Trophoblast cell (in vitro differentiated cells and primary cell): ENCODE results near the gene BRF1.

Experiments used
- DNase-seq, 2 donors: peaks; one replicate each; pipeline ENCODE4 v3.0.0-alpha.2; 2016
- H2AFZ ChIP-seq: 2 replicates; pipeline ENCODE4 v1.6.1; 2013; ENCODE audit warnings: low read length, moderate library complexity, mild to moderate bottlenecking; ENCODE audit not compliant: insufficient read depth, poor library complexity
- H2AK5ac ChIP-seq: 2 replicates; pipeline ENCODE4 v1.6.1; 2013; ENCODE audit warnings: mild to moderate bottlenecking, low read length
- H2BK120ac ChIP-seq: 2 replicates; pipeline ENCODE4 v1.6.1; 2013; ENCODE audit warnings: low read length, mild to moderate bottlenecking, moderate library complexity; ENCODE audit not compliant: insufficient read depth, poor library complexity
- H2BK12ac ChIP-seq: 2 replicates; pipeline ENCODE4 v1.6.1; 2013; ENCODE audit warnings: mild to moderate bottlenecking, low read length, moderate library complexity
- H2BK5ac ChIP-seq: 2 replicates; pipeline ENCODE4 v1.6.1; 2013; ENCODE audit warnings: low read length, low read depth, moderate library complexity, mild to moderate bottlenecking; ENCODE audit not compliant: poor library complexity
- H3K14ac ChIP-seq: 2 replicates; pipeline ENCODE4 v1.6.1; 2013; ENCODE audit warnings: mild to moderate bottlenecking, low read length
- H3K18ac ChIP-seq: 2 replicates; pipeline ENCODE4 v1.6.1; 2013; ENCODE audit warnings: mild to moderate bottlenecking, low read length
- H3K23ac ChIP-seq: 2 replicates; pipeline ENCODE4 v1.6.1; 2013; ENCODE audit warnings: low read length
- H3K27ac ChIP-seq: 2 replicates; pipeline ENCODE4 v1.5.1; 2013; ENCODE audit warnings: low read depth, mild to moderate bottlenecking, inconsistent platforms, low read length, moderate library complexity
- H3K27me3 ChIP-seq: 2 replicates; pipeline ENCODE4 v1.6.1; 2013; ENCODE audit warnings: inconsistent platforms, mild to moderate bottlenecking, low read length, moderate library complexity; ENCODE audit not compliant: insufficient read depth
- H3K36me3 ChIP-seq, 2 experiments: 1 replicate in 1 of 2; 2 replicates in 1 of 2; pipeline ENCODE4 v1.6.1; 2013; ENCODE audit warnings: low read length in 2 of 2, mild to moderate bottlenecking in 2 of 2, moderate library complexity in 1 of 2; ENCODE audit not compliant: insufficient read depth in 2 of 2, control insufficient read depth in 1 of 2
- H3K4ac ChIP-seq: 2 replicates; pipeline ENCODE4 v1.6.1; 2013; ENCODE audit warnings: low read depth, mild to moderate bottlenecking, low read length, moderate library complexity
- H3K4me1 ChIP-seq, 2 experiments: 1 replicate in 1 of 2; 2 replicates in 1 of 2; pipeline ENCODE4 v1.6.1; 2013; ENCODE audit warnings: low read length in 2 of 2, mild to moderate bottlenecking in 2 of 2, moderate library complexity in 1 of 2; ENCODE audit not compliant: insufficient read depth in 2 of 2, control insufficient read depth in 1 of 2
- H3K4me2 ChIP-seq: 2 replicates; pipeline ENCODE4 v1.6.1; 2013; ENCODE audit warnings: inconsistent platforms, mild to moderate bottlenecking, low read length, moderate library complexity
- H3K4me3 ChIP-seq: 2 replicates; pipeline ENCODE4 v1.5.1; 2013; ENCODE audit warnings: mild to moderate bottlenecking, low read depth, low read length, inconsistent platforms
- H3K79me1 ChIP-seq: one replicate; pipeline ENCODE4 v1.6.1; 2013; ENCODE audit warnings: low read length
- H3K79me2 ChIP-seq: 2 replicates; pipeline ENCODE4 v1.6.1; 2013; ENCODE audit warnings: low read length, mild to moderate bottlenecking; ENCODE audit not compliant: control insufficient read depth, insufficient read depth, poor library complexity
- H3K9ac ChIP-seq: 2 replicates; pipeline ENCODE4 v1.6.1; 2013; ENCODE audit warnings: mild to moderate bottlenecking, low read length
- H3K9me3 ChIP-seq: 2 replicates; pipeline ENCODE4 v1.6.1; 2013; ENCODE audit warnings: low read depth, mild to moderate bottlenecking, control low read depth, inconsistent platforms, low read length; ENCODE audit not compliant: insufficient read depth
- H4K12ac ChIP-seq: 2 replicates; pipeline ENCODE4 v1.6.1; 2013; ENCODE audit warnings: low read depth, mild to moderate bottlenecking, low read length, moderate library complexity
- H4K8ac ChIP-seq: 2 replicates; pipeline ENCODE4 v1.6.1; 2013; ENCODE audit warnings: low read depth, mild to moderate bottlenecking, low read length, moderate library complexity
- H4K91ac ChIP-seq: one replicate; pipeline ENCODE4 v1.6.1; 2013; ENCODE audit warnings: low read depth, mild to moderate bottlenecking, low read length, moderate library complexity
- WGBS: extraction: QIAGEN DNeasy Blood & Tissue Kit; methylation state at CpG from one replicate; pipeline ENCODE4 v1.1.7; 2013; ENCODE audit warnings: missing lambda C conversion rate; ENCODE audit not compliant: insufficient read length, insufficient coverage; ENCODE audit errors: extremely low coverage; 5-methylcytosine and 5-hydroxymethylcytosine counted together

Gene BRF1

DNA sequence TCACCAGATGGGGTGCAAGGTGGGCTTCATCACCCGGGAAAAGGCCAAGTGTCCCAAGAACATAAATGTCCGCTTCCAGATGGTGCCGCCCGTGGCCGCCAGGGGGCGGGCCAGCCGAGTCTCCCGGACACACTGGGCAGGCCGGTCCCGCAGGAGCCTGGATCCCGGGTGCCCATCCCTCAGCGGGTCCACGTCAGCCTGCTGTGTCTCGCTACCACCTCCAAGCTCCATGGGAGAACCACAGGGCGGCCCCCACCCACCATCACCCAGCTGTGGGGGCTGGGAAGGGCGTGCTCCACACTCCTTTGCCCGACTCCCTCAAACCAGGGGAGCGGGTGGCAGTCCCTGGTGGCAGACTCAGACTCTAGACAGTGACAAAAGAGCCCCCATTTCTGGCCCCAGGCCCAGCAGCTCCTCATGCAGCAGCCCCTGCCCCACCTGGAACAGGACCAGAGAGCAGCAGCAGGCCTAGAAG, 97.7 kb downstream of the BRF1 start:
- Histone ChIP-seq H3K9ac (no peak overlapping the region), H4K12ac (no peak overlapping the region), H3K4ac (no peak overlapping the region), H2BK120ac (no peak overlapping the region), H3K4me3 (no peak overlapping the region), H3K18ac (no peak overlapping the region), H2AK5ac (no peak overlapping the region), H3K23ac (no peak overlapping the region), H3K14ac (no peak overlapping the region), H3K4me1 (peaks cover 1 to 2% of the 10 kb centered on the region in 2 experiments), H4K8ac (no peak overlapping the region), H3K36me3 (no peaks in the 10 kb centered on the region), H2BK5ac (no peak overlapping the region), H3K27ac (no peak overlapping the region), H3K4me2 (no peak overlapping the region), H2BK12ac (no peak overlapping the region), H3K79me2 (no peaks in the 10 kb centered on the region), H4K91ac (no peak overlapping the region), H3K79me1 (no peaks in the 10 kb centered on the region), H3K9me3 (peaks cover 2% of the 10 kb centered on the region), H2AFZ (no peak overlapping the region), H3K27me3 (peaks cover 3% of the 10 kb centered on the region)
- DNase-seq, result peak; percentile 79 to 90
- no CpG with 5 or more reads among the region's 18 CpGs for WGBS

DNA sequence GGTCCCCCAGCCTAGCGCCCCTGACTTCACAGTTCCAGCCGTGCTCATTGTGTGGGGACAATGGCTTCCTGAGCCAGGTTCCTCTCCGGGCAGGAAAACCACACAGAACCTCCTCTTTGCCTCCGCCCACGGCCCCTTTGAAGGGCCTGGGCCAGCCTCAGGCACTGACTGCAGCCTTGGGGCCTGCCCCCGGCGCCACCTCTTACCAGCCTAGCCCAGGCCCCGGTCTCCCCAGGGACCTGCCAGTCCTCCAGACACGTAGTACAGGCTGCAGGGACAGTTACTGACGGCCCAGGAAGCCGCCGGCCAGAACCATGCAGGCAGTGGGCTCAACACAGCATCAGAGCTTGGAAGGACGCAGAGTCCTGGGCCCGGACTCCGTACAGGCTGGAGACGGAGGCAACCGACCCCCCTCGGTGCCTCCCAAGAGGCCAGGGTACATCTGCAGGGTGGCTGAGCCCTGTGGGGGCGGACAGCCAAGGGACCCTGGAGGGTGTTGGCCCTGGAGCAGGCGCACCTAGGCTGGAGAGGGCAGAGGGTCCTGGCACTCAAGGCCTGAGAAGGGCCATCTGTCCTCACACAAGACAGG, 98.8 kb downstream of the BRF1 start:
- no peaks in the 10 kb centered on the region for H3K79me1 ChIP-seq
- no peaks in the 10 kb centered on the region for H3K79me2 ChIP-seq
- peak in 1 of 2 donors; percentile 29 for DNase-seq
- no peak overlapping the region for H2AFZ ChIP-seq
- H3K14ac ChIP-seq, result no peak overlapping the region
- no peak overlapping the region for H2BK120ac ChIP-seq
- no peak overlapping the region for H2BK5ac ChIP-seq
- no peak overlapping the region for H2BK12ac ChIP-seq
- H3K27me3 ChIP-seq, result peaks cover 6% of the 10 kb centered on the region
- no peak overlapping the region for H4K8ac ChIP-seq
- no peak overlapping the region for H3K18ac ChIP-seq
- no CpG with 5 or more reads among the region's 20 CpGs for WGBS
- peaks cover 4% of the 10 kb centered on the region for H3K9me3 ChIP-seq
- H3K4me1 ChIP-seq, result peaks cover 2 to 4% of the 10 kb centered on the region in 2 experiments
- no peak overlapping the region for H3K4me2 ChIP-seq
- no peak overlapping the region for H2AK5ac ChIP-seq
- H3K4ac ChIP-seq, result no peak overlapping the region
- H4K91ac ChIP-seq, result no peak overlapping the region
- H3K27ac ChIP-seq, result no peak overlapping the region
- no peak overlapping the region for H3K23ac ChIP-seq
- H3K36me3 ChIP-seq, result no peaks in the 10 kb centered on the region
- H3K4me3 ChIP-seq, result no peak overlapping the region
- no peak overlapping the region for H4K12ac ChIP-seq
- H3K9ac ChIP-seq, result no peak overlapping the region

DNA sequence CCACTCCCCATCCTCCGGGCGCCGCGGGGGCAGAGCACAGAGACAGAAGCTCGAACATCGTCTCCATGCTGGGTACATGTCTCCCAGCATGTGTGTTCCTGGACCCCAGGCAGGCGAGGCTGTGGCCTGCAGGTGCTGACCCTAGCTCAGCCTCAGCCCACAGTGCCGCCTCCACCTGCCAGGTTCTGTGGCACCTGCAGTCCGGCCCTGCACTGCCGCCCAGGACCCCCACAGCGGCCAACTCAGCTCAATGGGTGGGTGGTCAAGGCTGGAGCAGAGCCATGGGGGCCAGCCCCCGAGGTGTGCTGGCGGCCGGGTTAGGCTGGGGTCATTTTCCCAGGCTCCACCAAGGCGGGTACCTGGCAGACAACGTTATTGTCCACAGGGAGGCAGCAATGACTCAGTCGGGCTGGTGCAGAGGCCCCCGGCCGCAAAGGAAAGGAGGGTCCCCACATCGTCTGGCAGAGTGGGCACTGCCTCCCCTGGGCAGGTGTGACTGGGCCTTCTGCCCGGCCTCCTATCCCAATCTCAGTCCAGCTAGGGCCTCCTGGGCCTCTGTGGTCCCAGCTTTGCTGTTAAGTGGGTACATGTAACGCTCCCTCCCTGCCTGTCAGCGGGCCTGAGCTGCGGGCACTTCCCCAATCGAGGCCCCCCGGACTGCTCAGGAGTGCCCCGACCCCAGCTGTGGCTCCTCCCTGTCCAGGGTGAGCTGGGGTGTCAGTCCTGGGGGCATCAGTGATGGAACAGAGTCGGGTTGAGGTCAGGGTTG, 99.5 kb downstream of the BRF1 start:
- no peak overlapping the region for H2BK5ac ChIP-seq
- no peak overlapping the region for H2BK12ac ChIP-seq
- no peak overlapping the region for H2BK120ac ChIP-seq
- H3K36me3 ChIP-seq, result no peaks in the 10 kb centered on the region
- H3K4me3 ChIP-seq, result no peak overlapping the region
- no peak overlapping the region for H3K9ac ChIP-seq
- H4K12ac ChIP-seq, result no peak overlapping the region
- H3K27me3 ChIP-seq, result peaks cover 8% of the 10 kb centered on the region
- no peak overlapping the region for H3K4ac ChIP-seq
- no peak overlapping the region for H2AFZ ChIP-seq
- no peak overlapping the region for H4K8ac ChIP-seq
- peaks cover 4% of the 10 kb centered on the region for H3K9me3 ChIP-seq
- no CpG with 5 or more reads among the region's 28 CpGs for WGBS
- no peak overlapping the region for H4K91ac ChIP-seq
- H3K14ac ChIP-seq, result no peak overlapping the region
- no peak overlapping the region for H3K27ac ChIP-seq
- no peak for DNase-seq
- no peaks in the 10 kb centered on the region for H3K79me2 ChIP-seq
- no peak overlapping the region for H3K18ac ChIP-seq
- no peak overlapping the region for H3K23ac ChIP-seq
- H3K79me1 ChIP-seq, result no peaks in the 10 kb centered on the region
- H2AK5ac ChIP-seq, result no peak overlapping the region
- H3K4me1 ChIP-seq, result peaks cover 2 to 9% of the 10 kb centered on the region in 2 experiments
- H3K4me2 ChIP-seq, result no peak overlapping the region

DNA sequence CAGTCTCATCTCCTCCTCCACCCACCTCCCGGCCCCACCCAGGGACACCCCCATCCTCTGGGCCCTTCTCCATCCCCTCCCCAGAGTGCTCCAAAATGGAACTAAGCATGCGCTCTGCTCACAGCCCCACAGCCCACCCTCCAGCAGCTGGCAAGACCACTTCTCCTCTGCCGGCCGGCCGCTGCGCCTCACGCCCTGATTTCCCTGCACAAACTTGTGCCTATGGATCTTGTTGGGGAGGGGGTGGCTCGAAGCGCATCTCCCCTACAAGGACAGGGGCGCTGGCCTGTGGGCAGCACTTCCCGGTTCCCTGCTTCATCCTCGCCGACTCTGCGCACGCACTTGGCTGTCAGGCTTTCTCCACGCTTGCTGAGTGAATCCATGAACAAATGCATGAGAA, 100.2 kb downstream of the BRF1 start:
- H3K23ac ChIP-seq, result no peak overlapping the region
- no peak overlapping the region for H2AK5ac ChIP-seq
- no peaks in the 10 kb centered on the region for H3K79me2 ChIP-seq
- no peak overlapping the region for H4K8ac ChIP-seq
- peaks cover 12% of the 10 kb centered on the region for H3K27me3 ChIP-seq
- no peaks in the 10 kb centered on the region for H3K36me3 ChIP-seq
- no CpG with 5 or more reads among the region's 16 CpGs for WGBS
- H3K79me1 ChIP-seq, result no peaks in the 10 kb centered on the region
- no peak overlapping the region for H3K4ac ChIP-seq
- no peak overlapping the region for H3K14ac ChIP-seq
- H2AFZ ChIP-seq, result no peak overlapping the region
- no peak overlapping the region for H2BK120ac ChIP-seq
- H2BK12ac ChIP-seq, result no peak overlapping the region
- no peak overlapping the region for H2BK5ac ChIP-seq
- peaks cover 2 to 12% of the 10 kb centered on the region in 2 experiments for H3K4me1 ChIP-seq
- H3K9ac ChIP-seq, result no peak overlapping the region
- H3K9me3 ChIP-seq, result peaks cover 4% of the 10 kb centered on the region
- no peak overlapping the region for H3K4me3 ChIP-seq
- no peak overlapping the region for H3K4me2 ChIP-seq
- H3K27ac ChIP-seq, result no peak overlapping the region
- H3K18ac ChIP-seq, result no peak overlapping the region
- no peak overlapping the region for H4K91ac ChIP-seq
- no peak for DNase-seq
- H4K12ac ChIP-seq, result no peak overlapping the region
